ENCODE results near the gene TOMM7.

TOMM7 gene

DNA sequence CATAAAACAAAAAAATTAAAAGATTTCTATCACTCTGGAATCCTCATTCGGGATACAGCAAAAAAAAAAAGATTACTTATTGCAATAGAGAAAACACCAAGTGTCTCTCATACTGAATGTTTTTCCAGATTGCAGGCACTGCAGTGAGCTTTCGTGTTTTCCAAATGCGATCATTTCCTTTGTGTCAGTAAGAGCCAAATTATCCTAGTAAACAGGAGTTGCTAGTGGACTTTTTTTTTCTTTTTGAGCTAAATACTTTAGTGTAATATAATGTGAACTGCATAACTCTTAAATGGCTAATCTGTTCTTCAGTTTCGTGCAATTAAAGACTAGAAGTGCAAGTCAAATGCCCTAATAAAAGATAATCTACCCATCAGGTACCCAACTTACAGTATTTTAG, 44.4 kb upstream of the TOMM7 start:
- Histone ChIP-seq H3K4me1 (ENCODE audit: control insufficient read depth in 1 of 2, insufficient read depth in 1 of 2, low read depth in 1 of 2, low read length in 1 of 2) (no peaks in the 10 kb centered on the region), H3K27me3 (no peaks in the 10 kb centered on the region), H3K27ac (no peak overlapping the region), H3K4me3 (ENCODE audit: low read depth in 1 of 2, low read length in 1 of 2) (no peak overlapping the region), H3K36me3 (no peaks in the 10 kb centered on the region), H3K9me3 (no peaks in the 10 kb centered on the region)
- TF ChIP-seq CTCF (IDR thresholded peaks at IDR 0.05), result no peak

GRCh38 chr7:22865602-22865960, 42.9 kb upstream of the TOMM7 start:
- TF ChIP-seq CTCF (IDR thresholded peaks at IDR 0.05), result no peak
- H3K27me3 ChIP-seq, result no peaks in the 10 kb centered on the region
- H3K4me3 ChIP-seq (ENCODE audit: low read depth in 1 of 2, low read length in 1 of 2), result no peak overlapping the region
- no peak overlapping the region for H3K27ac ChIP-seq
- H3K4me1 ChIP-seq (ENCODE audit: control insufficient read depth in 1 of 2, insufficient read depth in 1 of 2, low read depth in 1 of 2, low read length in 1 of 2), result no peaks in the 10 kb centered on the region
- no peaks in the 10 kb centered on the region for H3K36me3 ChIP-seq
- H3K9me3 ChIP-seq, result no peaks in the 10 kb centered on the region

DNA sequence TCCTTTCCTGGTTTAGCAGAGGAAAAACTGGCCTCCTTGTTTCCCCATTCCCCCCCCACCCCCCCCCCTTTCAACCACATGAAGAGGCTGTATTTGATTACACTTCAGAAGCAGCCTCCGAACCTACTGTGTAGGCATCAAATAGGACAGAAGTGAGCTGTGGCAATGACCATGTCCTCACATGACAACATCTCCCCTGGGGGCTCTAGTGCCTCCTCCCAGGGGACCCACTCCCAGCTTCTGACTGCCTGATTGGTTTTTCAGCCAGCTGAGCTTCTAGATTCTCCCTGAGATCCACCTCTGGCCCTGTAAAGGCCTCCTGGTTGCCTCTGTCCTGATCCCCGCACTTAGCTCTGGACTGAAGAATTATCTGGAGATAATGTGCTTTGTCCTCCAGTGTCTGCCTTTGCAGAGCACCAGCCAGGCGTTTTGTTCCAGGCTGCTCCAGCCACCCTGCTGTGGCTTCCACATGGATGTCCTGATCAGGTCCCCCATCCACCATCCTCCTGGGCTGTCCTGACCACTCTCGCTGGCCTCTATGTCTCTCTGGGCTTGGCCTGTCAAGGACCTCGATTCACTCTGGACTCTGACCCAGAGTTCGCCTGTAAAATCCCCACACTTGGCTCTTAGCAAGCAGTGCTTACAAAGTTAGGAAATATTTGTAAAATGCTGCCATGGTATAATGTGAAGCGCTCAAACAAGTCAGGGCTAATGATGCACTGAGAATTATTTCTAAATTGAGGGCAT, 42.4 kb upstream of the TOMM7 start:
- H3K27ac ChIP-seq, result no peak overlapping the region
- no peaks in the 10 kb centered on the region for H3K4me1 ChIP-seq (ENCODE audit: control insufficient read depth in 1 of 2, insufficient read depth in 1 of 2, low read depth in 1 of 2, low read length in 1 of 2)
- no peak overlapping the region for H3K4me3 ChIP-seq (ENCODE audit: low read depth in 1 of 2, low read length in 1 of 2)
- no peak for TF ChIP-seq CTCF (IDR thresholded peaks at IDR 0.05)
- no peaks in the 10 kb centered on the region for H3K36me3 ChIP-seq
- H3K9me3 ChIP-seq, result no peaks in the 10 kb centered on the region
- H3K27me3 ChIP-seq, result no peaks in the 10 kb centered on the region

GRCh38 chr7:22864301-22864700, 41.7 kb upstream of the TOMM7 start:
- TF ChIP-seq CTCF (IDR thresholded peaks at IDR 0.05), result no peak

GRCh38 chr7:22863156-22863899, 40.7 kb upstream of the TOMM7 start:
- no peak for TF ChIP-seq CTCF (IDR thresholded peaks at IDR 0.05)

More at GRCh38 chr7:22864301-22864700, 41.7 kb upstream of the TOMM7 start:
- Histone ChIP-seq H3K36me3 (no peaks in the 10 kb centered on the region), H3K27ac (no peak overlapping the region), H3K27me3 (no peaks in the 10 kb centered on the region), H3K4me3 (ENCODE audit: low read depth in 1 of 2, low read length in 1 of 2) (no peak overlapping the region), H3K4me1 (ENCODE audit: control insufficient read depth in 1 of 2, insufficient read depth in 1 of 2, low read depth in 1 of 2, low read length in 1 of 2) (no peaks in the 10 kb centered on the region), H3K9me3 (no peaks in the 10 kb centered on the region)

More at GRCh38 chr7:22863156-22863899, 40.7 kb upstream of the TOMM7 start:
- Histone ChIP-seq H3K27ac (no peak overlapping the region), H3K9me3 (no peaks in the 10 kb centered on the region), H3K36me3 (peaks cover 3% of the 10 kb centered on the region), H3K27me3 (no peaks in the 10 kb centered on the region), H3K4me1 (ENCODE audit: control insufficient read depth in 1 of 2, insufficient read depth in 1 of 2, low read depth in 1 of 2, low read length in 1 of 2) (no peaks in the 10 kb centered on the region), H3K4me3 (ENCODE audit: low read depth in 1 of 2, low read length in 1 of 2) (no peak overlapping the region)

Measured in neutrophil (primary cell).